Right ventricle myocardium superior (tissue), 1 donor: ENCODE measurements around the gene TMEM239. TPM values are rescaled to one million over a fixed set of nuclear protein-coding genes. Genes with fewer than 3 reads are reported as not detected.

Source experiments
- ATAC-seq: fragments of 200-7000 bp; cut with Tn5 transposase; one replicate; pipeline ENCODE4 v1.9.1; 2020; ENCODE audit warnings: mild to moderate bottlenecking; ENCODE audit not compliant: poor library complexity
- DNase-seq: peaks from one replicate; pipeline ENCODE4 v3.0.0-alpha.2; 2020
- intact Hi-C: fragments of 100-400 bp; cut with DNase I; formaldehyde crosslinking; loops from one replicate; pipeline ENCODE4 v1.11.2; 2022
- total RNA-seq: library from RNA; stranded (reverse); fragmentation: NEBNext Ultra II Directional; extraction: Animal tissue kit (Norgen Biotek cat#: 25700); gene quantifications from one replicate; pipeline ENCODE4 v1.2.1, GENCODE V29; 2021
- donor health status: DM: no; HTN: yes; CAD: no; lungs with severe emphysema.

The TMEM239 gene
- total RNA-seq, 1 donor from 2014 or later, result not detected

DNA sequence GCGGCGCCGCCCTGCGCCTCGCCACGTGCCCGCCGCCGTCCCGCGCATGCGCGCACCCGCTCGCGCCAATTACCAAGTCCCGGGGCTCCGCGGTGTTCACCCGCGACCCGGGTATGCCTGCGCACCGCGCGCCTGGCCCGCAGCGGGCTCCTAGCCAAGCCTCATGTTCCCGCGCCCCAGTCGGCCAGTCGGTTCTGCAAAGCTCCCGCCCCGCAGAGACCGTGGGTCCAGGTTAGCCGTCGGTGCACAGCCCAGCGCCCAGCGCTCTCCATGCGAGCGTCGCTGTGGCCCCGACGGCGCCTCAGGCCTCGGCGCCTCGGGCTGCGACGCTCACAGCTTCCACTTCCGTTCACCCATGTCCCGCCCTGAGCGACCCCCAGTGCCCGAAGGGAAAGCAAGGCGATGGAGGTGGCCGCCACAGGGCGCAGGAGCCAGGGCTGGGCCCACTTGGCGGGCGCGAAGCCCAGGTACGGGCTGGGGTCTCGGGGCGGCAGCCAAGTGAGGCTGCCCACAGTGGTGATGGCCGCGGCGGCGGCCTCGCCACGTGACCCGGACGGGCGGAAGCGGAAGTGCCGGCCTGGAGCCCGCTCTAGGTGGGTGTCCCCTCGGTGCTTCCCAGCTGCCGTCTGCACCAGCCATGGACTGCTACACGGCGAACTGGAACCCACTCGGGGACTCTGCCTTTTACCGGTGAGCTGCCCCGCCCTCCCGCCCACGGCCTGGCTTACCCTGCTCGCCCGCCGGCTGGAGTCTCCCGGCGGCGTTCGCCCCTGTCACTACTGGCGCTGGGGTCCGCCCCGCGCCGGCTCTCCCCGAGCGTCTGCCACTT is 24.2 kb downstream of the TMEM239 start, which contains the start of the genes PCED1A and VPS16:
TSS of gene PCED1A (minus strand) at position 518 of the 829 bp plus-strand sequence. CDS start 743 bp downstream, outside the sequence.
TSS of gene VPS16 (plus strand) at position 608 of the 829 bp plus-strand sequence. CDS start at position 638, 30 bp downstream.
- ATAC-seq (peak; percentile 99), DNase-seq (peak; percentile 93)
- intact Hi-C loops, result no loop called here

- intact Hi-C loops, result no loop called here
- ATAC-seq (peak; percentile 55), DNase-seq (peak; percentile 84)
Measured at GRCh38 chr20:2840967-2841531, 24.9 kb downstream of the TMEM239 start.

GRCh38 chr20:2845607-2846006 is 29.4 kb downstream of the TMEM239 start:
- intact Hi-C loops, result no loop called here
- ATAC-seq (no peak), DNase-seq (no peak)

DNA sequence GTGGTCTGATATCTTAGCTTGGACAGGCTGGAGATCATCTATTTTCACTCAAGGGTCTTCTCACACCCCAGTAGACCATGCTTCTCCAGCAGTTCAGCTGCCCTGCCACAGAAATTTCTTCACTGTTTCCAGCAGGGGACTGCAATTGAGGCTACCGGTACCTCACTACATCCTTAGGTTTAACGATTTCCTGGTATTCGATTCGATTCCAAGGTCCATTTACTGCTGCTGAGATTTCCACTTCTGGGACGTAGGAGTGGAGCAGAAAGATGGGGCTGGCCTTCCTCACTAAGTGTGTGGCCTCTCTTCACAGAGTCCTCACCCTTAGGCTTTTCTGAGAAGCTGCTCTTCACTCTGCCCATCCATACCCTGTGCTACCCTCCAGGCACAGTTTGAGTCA is 30.5 kb downstream of the TMEM239 start:
- no peak for ATAC-seq

GRCh38 chr20:2847802-2848201 is 31.6 kb downstream of the TMEM239 start:
- DNase-seq, result no peak
- no peak for ATAC-seq

More for the DNA sequence above, 30.5 kb downstream of the TMEM239 start:
- DNase-seq, result no peak
- intact Hi-C loops, result no loop called here

GRCh38 chr20:2849529-2849928 is 33.4 kb downstream of the TMEM239 start:
- intact Hi-C loops, result no loop called here
- ATAC-seq (no peak), DNase-seq (no peak)

More at GRCh38 chr20:2847802-2848201, 31.6 kb downstream of the TMEM239 start:
- intact Hi-C loops, result no loop called here

DNA sequence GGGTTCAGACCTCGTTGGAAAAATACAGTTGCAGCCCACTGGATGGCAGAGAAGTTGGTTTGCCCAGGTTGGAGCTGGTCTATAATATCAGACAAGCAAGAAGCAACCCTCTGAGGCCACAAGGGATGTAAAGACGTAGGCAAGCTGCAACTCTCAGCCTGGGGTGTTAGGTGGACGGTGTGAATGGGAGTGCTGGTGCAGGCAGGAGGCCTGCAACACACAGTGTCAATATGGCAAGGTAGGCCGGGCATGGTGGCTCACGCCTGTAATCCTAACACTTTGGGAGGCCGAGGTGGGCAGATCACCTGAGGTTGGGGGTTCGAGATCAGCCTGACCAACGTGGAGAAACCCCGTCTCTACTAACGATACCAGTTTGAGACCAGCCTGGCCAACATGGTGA is 34.9 kb downstream of the TMEM239 start:
- ATAC-seq, result no peak
- DNase-seq, result no peak
- intact Hi-C loops, result no loop called here

GRCh38 chr20:2858591-2858990 is 42.4 kb downstream of the TMEM239 start:
- intact Hi-C loops, result no loop called here
- DNase-seq (no peak), ATAC-seq (no peak)

DNA sequence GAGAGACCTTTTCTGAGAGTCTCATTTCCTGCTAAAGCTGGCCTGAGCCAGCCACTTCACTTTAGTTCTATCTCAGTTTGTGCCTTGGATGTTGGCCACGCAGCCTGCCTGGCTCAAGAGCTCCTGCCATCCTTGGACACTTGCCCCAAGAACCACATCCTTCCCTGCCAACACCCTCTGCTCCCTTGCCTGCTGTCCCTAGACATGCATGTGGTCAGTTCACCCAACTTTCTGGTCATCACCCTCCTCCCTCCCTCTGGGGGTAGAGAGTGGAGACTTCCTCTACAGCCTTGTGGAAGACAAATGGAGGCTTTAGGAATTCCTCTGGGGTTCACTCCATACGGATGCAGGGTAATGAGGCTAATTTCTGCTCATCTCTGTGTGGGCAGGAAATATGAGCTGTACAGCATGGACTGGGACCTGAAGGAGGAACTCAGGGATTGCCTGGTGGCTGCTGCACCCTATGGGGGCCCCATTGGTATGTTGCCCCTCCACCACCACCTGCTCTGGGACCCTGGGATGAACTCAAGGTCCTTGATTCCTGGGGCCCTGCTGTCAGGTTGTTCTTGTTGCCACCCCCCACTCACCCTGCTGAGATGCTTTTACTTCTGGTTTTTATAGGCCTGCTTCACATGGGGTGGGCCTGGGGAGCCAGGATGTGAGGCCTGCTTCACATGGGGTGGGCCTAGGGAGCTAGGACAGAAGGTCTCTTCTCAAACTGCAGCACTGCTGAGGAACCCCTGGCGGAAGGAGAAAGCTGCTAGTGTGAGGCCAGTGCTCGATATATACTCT is 43.4 kb downstream of the TMEM239 start:
- peak; percentile 59 for DNase-seq
- ATAC-seq, result peak; percentile 76
- intact Hi-C loops, result no loop called here

GRCh38 chr20:2864626-2865025 is 48.5 kb downstream of the TMEM239 start:
- no peak for DNase-seq
- no peak for ATAC-seq
- intact Hi-C loops, result no loop called here

DNA sequence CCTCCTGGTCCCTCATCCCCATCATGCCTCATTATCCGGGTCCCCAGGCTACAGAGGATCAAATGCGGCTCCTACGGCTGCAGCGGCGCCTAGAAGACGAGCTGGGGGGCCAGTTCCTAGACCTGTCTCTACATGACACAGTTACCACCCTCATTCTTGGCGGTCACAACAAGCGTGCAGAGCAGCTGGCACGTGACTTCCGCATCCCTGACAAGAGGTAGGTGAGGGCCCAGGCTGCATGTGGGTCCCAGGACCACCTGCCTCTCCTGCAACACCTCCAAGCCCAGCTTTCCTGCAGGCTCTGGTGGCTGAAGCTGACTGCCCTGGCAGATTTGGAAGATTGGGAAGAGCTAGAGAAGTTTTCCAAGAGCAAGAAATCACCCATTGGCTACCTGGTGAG is 48.9 kb downstream of the TMEM239 start:
- intact Hi-C loops, result no loop called here
- DNase-seq, result no peak

DNA sequence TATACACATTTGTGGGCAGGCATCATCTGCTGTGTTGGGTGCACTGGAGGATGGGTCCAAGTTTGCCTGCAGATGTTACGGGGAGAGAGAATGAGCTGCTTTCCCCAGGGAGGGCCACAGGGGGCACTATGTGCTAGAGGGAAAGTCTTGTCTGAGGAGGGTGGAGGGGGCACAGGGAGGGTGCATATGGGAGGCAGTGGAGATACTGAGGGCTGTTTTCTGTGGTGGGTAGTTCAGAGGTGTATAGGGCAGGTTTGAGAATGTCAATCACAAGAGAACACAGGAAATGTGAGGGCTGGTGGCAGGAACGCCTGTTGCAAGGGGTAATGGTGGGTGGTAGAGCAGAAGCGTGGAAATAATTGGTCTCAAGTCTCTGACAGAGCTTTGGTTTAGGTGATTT is 49.5 kb downstream of the TMEM239 start:
- DNase-seq (no peak), ATAC-seq (no peak)
- intact Hi-C loops, result no loop called here

More for the DNA sequence above, 48.9 kb downstream of the TMEM239 start:
- no peak for ATAC-seq

DNA sequence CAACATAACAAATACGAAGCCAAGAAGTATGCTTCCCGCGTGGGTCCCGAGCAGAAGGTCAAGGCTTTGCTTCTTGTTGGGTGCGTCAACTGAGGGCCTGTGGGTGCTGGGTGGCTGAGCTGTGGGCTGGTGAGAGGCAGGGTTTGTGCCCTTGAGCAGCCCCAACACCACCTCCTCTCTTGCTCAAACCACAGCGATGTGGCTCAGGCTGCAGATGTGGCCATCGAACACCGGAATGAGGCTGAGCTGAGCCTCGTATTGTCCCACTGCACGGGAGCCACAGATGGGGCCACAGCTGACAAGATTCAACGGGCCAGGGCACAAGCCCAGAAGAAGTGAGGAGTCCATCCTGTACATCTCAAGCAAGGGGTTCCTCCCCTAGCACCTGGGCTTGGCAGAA is 50.1 kb downstream of the TMEM239 start:
- intact Hi-C loops, result no loop called here
- ATAC-seq (no peak), DNase-seq (no peak)

DNA sequence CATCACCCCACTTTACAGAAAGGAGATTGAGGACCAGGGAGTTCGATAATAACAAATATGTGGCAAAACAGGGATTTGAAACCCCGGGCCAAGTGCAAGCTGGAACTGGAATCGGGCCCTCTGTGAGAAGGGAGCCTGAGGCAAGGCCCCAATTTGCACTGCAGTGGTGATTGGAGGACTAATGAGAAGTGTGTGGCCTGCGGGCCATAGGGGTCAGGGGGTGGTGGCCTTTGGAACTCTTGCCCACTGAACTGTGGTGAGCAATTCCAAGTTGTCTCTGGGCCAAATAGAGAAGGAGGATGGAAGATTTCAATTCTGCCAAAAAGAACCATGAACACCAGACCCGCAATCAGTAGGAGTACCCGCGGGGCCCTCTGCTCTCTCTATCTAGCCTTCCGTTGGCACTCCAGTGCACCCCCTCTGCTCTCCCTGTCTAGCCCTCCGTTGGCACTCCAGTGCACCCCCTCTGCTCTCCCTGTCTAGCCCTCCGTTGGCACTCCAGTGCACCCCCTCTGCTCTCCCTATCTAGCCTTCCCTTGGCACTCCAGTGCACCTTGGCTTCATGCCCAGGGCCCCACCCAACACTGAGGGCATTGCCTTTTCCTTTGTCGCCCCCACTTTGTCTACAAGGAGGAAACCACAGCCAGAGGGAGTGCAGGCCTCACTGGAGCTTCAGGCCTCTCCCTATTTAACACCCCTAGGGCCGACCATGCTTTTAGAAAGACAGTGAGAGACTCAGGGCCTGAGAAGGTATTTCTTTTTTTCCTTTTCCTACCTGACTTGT is 51.1 kb downstream of the TMEM239 start:
- DNase-seq (no peak), ATAC-seq (no peak)
- intact Hi-C loops, result no loop called here

Other genes with a start within 250 kb of the TMEM239 start
- gene NOP56, start 163.7 kb upstream of the TMEM239 start, total RNA-seq, result 45.6 TPM
- 277 TPM for gene IDH3B, start 152.1 kb upstream of the TMEM239 start, total RNA-seq
- 2.9 TPM for gene EBF4, start 123.6 kb upstream of the TMEM239 start, total RNA-seq
- gene CPXM1, start 15.7 kb upstream of the TMEM239 start, total RNA-seq, result 1.0 TPM
- not detected for gene C20orf141, start 1.4 kb upstream of the TMEM239 start, total RNA-seq
- gene PCED1A, start 24.3 kb downstream of the TMEM239 start, total RNA-seq, result 7.3 TPM
- gene VPS16, start 24.4 kb downstream of the TMEM239 start, total RNA-seq, result 17.1 TPM
- gene PTPRA, start 57.1 kb downstream of the TMEM239 start, total RNA-seq, result 24.2 TPM
- not detected for gene GNRH2, start 227.3 kb downstream of the TMEM239 start, total RNA-seq
- 49.9 TPM for gene MRPS26, start 229.7 kb downstream of the TMEM239 start, total RNA-seq